ENCODE results near the gene CHST5.
"Not testable (repeated sequence)": the region's sequence is repeated elsewhere in the genome, so short reads cannot be mapped to it uniquely, and the experiment has no call there.

- TF ChIP-seq CTCF (conservative IDR thresholded peaks at IDR 0.05); ZFX (IDR thresholded peaks at IDR 0.05): not testable (repeated sequence)
Observed at GRCh38 chr16:75501820-75502219, 34.1 kb downstream of the CHST5 start.

Measured in C4-2B (cell line).